ENCODE results near the gene APEX2.

Gene APEX2

DNA sequence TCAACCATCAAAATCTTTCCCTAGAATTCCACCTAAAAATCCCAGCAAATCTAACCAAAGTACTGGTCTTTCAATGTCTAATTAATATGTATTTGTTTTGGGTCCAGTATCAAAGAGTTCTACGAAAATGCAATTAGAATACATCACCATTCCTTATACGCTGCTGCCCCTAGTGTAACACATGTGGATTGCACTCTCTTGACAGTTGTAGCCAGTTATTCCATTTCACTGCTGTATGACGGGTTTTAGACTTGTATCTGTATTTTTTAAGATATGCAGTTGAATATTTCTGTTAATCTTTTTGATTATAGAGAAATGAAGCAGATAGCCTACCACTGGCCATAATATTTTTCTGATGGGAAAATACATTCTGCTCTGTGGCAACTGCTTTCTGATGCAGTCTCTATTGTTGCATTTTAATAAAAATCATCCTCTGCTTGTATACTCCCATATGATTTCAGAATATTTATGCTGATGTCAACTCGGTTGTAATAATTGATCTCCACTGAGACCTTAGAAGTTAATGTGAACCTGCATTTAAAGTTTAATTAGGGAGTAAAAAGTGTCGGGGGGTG lies 57.6 kb downstream of the APEX2 start:
- peak; percentile 65 for TF ChIP-seq CTCF (IDR thresholded peaks at IDR 0.05; ENCODE audit: low read depth, low read length)
- H3K4me3 ChIP-seq (replicated peaks in 1 of 2; ENCODE audit: low read depth in 2 of 2, low read length in 2 of 2): no peak overlapping the region
- peak; percentile 49 for DNase-seq (ENCODE audit: low read depth in 2 of 2)
